OCI-LY1 (cell line): ENCODE data around the gene ASCC1.

Source experiments
- CTCF ChIP-seq: fragments of 200-600 bp; sonication (generic), shearing (Covaris generic); IDR thresholded peaks from 2 replicates; pipeline ENCODE4 v1.5.1; 2017; ENCODE audit warnings: mild to moderate bottlenecking, antibody characterized with exemption, low read length, moderate library complexity, mixed read lengths
- EZH2 ChIP-seq: fragments of 200-600 bp; sonication (generic), shearing (Covaris generic); IDR thresholded peaks from 2 replicates; pipeline ENCODE4 v1.8.0; 2017; ENCODE audit warnings: borderline replicate concordance, mixed run types, mild to moderate bottlenecking, antibody characterized with exemption, low read length, moderate library complexity, mixed read lengths

GRCh38 chr10:72076756-72077155 is 139.3 kb downstream of the ASCC1 start:
- TF ChIP-seq CTCF (no peak), EZH2 (no peak)
